ENCODE measurements around the gene TAOK3. TPM values are rescaled to one million over a fixed set of nuclear protein-coding genes. Genes with fewer than 3 reads are reported as not detected.

Gene TAOK3
- total and polyA plus RNA-seq, 12 donors: 10.7 to 55.3 (median 29.8) TPM

DNA sequence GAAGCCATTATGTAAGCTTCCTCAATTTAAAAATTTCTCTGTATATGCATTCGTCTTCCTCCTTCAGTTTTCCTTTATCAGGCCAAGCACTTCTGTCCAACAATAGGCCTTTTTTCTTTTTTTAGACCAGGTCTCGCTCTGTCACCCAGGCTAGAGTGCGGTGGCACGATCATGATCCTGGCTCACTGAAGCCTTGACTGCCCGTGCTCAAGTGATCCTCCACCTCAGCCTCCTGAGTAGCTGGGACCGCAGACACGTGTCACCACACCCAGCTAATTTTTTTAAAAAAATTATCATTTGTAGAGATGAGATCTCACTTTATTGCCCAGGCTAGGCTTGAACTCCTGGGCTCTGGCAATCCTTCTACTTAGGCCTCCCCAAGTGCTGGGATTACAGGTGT lies 25.8 kb downstream of the TAOK3 start:
- peaks cover 0 to 6% of the 10 kb centered on the region in 2 donors for H3K4me1 ChIP-seq (replicated peaks in 1 of 2)
- H3K4me3 ChIP-seq: no peak overlapping the region
- WGBS, 4 donors: 81 to 93% (median 85%) methylated on average over 7 of the region's 7 CpGs
- no peaks in the 10 kb centered on the region for H3K27me3 ChIP-seq
- no peak overlapping the region for H3K27ac ChIP-seq
- intact Hi-C loops (cut with DNase I): no loop called here
- DNase-seq: no peak
- H3K36me3 ChIP-seq (replicated peaks in 1 of 2): no peaks in the 10 kb centered on the region
- no peaks in the 10 kb centered on the region for H3K9me3 ChIP-seq (replicated peaks in 1 of 3)
- TF ChIP-seq CTCF (IDR thresholded peaks at IDR 0.05) (no peak), POLR2A (IDR thresholded peaks at IDR 0.05) (no peak)

DNA sequence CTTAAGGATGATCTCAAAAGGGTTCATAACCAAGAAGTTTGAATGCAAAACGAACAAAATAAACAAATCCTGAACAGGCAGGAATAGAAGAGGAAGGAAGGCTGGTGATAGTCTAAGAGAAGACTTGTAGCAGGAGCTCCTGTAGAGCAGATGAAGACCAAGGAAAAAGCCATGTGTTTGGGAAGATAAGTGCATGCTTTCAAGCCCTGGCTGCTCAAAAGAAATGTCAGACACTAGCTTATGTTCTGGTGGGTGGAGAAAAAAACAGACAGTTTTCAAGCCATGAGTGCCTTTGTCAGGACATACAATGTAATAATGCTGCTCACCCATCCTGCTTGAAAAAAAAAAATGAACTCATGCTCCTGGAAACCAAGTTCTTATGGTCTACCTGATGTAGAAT lies 27.4 kb downstream of the TAOK3 start:
- Histone ChIP-seq H3K9me3 (replicated peaks in 1 of 3) (no peaks in the 10 kb centered on the region), H3K27ac (no peak overlapping the region), H3K4me3 (no peak overlapping the region), H3K27me3 (no peaks in the 10 kb centered on the region), H3K4me1 (replicated peaks in 1 of 2) (peaks cover 0 to 6% of the 10 kb centered on the region in 2 donors), H3K36me3 (replicated peaks in 1 of 2) (no peaks in the 10 kb centered on the region)
- no peak for DNase-seq
- TF ChIP-seq CTCF (IDR thresholded peaks at IDR 0.05): no peak
- TF ChIP-seq POLR2A (IDR thresholded peaks at IDR 0.05): no peak
- 53 to 71% (median 62%) methylated on average over 1 of the region's 1 CpG for WGBS, 4 donors
- intact Hi-C loops (cut with DNase I): no loop called here

- Histone ChIP-seq H3K36me3 (replicated peaks in 1 of 2) (no peaks in the 10 kb centered on the region), H3K4me1 (replicated peaks in 1 of 2) (peaks cover 0 to 6% of the 10 kb centered on the region in 2 donors), H3K9me3 (replicated peaks in 1 of 3) (no peaks in the 10 kb centered on the region), H3K4me3 (no peak overlapping the region), H3K27ac (no peak overlapping the region), H3K27me3 (no peaks in the 10 kb centered on the region)
- intact Hi-C loops (cut with DNase I): no loop called here
- TF ChIP-seq POLR2A (IDR thresholded peaks at IDR 0.05): no peak
- TF ChIP-seq CTCF (IDR thresholded peaks at IDR 0.05): no peak
- DNase-seq: no peak
These were observed 27.9 kb downstream of the TAOK3 start for GRCh38 chr12:118344829-118345228.

DNA sequence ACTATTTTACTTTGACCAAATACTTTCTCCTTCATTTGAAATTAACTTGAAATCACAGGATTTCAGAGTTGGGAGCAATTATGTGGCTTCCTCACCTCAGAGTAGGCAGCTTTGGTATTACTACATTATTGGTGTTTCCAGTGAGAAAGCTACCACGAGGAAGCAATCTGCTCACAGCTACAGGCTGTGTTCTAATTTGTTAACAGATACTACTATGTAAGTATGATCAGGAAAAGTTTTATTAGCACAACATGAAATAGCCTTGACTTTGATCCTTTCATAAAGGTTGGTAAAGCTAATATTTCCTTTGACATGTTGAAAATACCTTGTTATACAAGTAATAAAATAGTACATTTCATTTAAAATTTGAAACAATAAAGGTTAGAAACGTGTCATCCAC lies 30.6 kb downstream of the TAOK3 start:
- no peaks in the 10 kb centered on the region for H3K36me3 ChIP-seq (replicated peaks in 1 of 2)
- TF ChIP-seq POLR2A (IDR thresholded peaks at IDR 0.05) (no peak), CTCF (IDR thresholded peaks at IDR 0.05) (no peak)
- WGBS, 4 donors: 53 to 68% (median 61%) methylated on average over 2 of the region's 2 CpGs
- H3K4me1 ChIP-seq (replicated peaks in 1 of 2): peaks cover 0 to 6% of the 10 kb centered on the region in 2 donors
- no peak overlapping the region for H3K4me3 ChIP-seq
- intact Hi-C loops (cut with DNase I): no loop called here
- H3K27ac ChIP-seq: no peak overlapping the region
- H3K9me3 ChIP-seq (replicated peaks in 1 of 3): no peaks in the 10 kb centered on the region
- no peaks in the 10 kb centered on the region for H3K27me3 ChIP-seq
- DNase-seq: no peak
